Mononuclear cell (primary cell): ENCODE results near the gene GAS2L2. TPM values are rescaled to one million over a fixed set of nuclear protein-coding genes. Genes with fewer than 3 reads are reported as not detected.
"Not testable (repeated sequence)": the region's sequence is repeated elsewhere in the genome, so short reads cannot be mapped to it uniquely, and the experiment has no call there.

ENCODE experiments used
- H3K27me3 ChIP-seq: 2 replicates; pipeline ENCODE4 v1.6.0; 2011; ENCODE audit warnings: low read length, control low read depth; ENCODE audit not compliant: insufficient read depth
- H3K4me1 ChIP-seq: 2 replicates; pipeline ENCODE4 v1.5.1; 2011; ENCODE audit warnings: mild to moderate bottlenecking, low read length, control low read depth; ENCODE audit not compliant: insufficient read depth
- H3K4me3 ChIP-seq: 2 replicates; pipeline ENCODE4 v1.5.1; 2011; ENCODE audit warnings: mild to moderate bottlenecking, low read length, moderate library complexity
- H3K9me3 ChIP-seq: 2 replicates; pipeline ENCODE4 v1.5.1; 2011; ENCODE audit warnings: low read depth, mild to moderate bottlenecking, control low read depth, low read length
- total RNA-seq: library from RNA; depleted of rRNA; stranded (reverse); fragments of >200 nt; gene quantifications from one replicate; pipeline ENCODE4 v1.2.3, GENCODE V29; 2012

Gene GAS2L2
- total RNA-seq, 1 donor = under 0.01 TPM

GRCh38 chr17:35764123-35764991, 11.3 kb upstream of the GAS2L2 start:
- H3K4me3 ChIP-seq = peak overlapping the region; percentile 41
- no peaks in the 10 kb centered on the region for H3K27me3 ChIP-seq
- no peaks in the 10 kb centered on the region for H3K9me3 ChIP-seq
- H3K4me1 ChIP-seq = peaks cover 13% of the 10 kb centered on the region

GRCh38 chr17:35763767-35764122, 10.7 kb upstream of the GAS2L2 start:
- Histone ChIP-seq H3K4me3 (peak overlapping the region; percentile 41), H3K4me1 (peaks cover 13% of the 10 kb centered on the region), H3K27me3 (no peaks in the 10 kb centered on the region), H3K9me3 (no peaks in the 10 kb centered on the region)

DNA sequence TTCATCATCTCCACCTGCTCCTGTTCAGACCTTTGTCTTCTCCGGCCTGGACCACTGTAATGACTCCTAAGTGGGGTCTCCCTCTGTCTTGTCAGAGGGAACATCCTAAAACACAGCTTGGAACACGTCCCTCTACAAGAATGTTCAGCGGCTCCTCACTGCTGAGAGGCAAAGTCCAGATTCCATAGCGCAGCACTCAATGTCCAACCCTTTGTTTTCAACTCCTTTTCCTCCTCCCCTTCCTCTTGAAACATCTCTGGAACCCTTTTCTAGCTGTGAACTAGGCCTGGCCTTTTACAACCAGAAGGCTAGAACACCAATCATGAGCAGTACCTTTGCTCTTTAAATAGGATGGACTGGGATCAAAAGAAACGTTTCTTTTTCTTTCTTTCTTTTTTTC, 8.6 kb upstream of the GAS2L2 start:
- Histone ChIP-seq H3K27me3 (no peaks in the 10 kb centered on the region), H3K9me3 (no peaks in the 10 kb centered on the region), H3K4me1 (peaks cover 13% of the 10 kb centered on the region), H3K4me3 (no peak overlapping the region)

DNA sequence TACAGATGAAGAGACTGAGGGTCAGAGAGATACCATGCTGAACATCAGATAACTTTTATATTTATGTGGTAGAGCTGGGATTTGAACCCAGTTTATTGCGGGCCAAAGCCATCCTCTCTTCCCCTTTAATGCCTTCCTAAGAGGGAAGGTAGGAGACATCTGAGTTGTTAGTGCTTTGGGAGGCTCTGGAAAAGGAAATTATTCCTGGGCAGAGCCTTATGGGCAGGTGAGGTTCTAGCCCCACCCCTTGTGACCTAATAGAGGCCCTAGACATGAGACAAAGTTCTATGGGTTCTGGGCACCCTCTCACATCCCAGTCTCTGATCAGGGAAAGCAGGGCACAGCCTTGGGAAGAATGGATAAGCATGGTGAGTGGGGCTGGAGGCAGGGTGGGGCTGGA, 7.5 kb upstream of the GAS2L2 start, which contains the start of gene C17orf50:
TSS of gene C17orf50 (plus strand) at position 301 of the 400 bp plus-strand sequence. CDS start at position 356, 55 bp downstream.
- H3K4me3 ChIP-seq = no peak within 1 kb of the TSS
- no peaks in the 10 kb centered on the region for H3K27me3 ChIP-seq
- H3K9me3 ChIP-seq = no peaks in the 10 kb centered on the region
- peaks cover 13% of the 10 kb centered on the region for H3K4me1 ChIP-seq

DNA sequence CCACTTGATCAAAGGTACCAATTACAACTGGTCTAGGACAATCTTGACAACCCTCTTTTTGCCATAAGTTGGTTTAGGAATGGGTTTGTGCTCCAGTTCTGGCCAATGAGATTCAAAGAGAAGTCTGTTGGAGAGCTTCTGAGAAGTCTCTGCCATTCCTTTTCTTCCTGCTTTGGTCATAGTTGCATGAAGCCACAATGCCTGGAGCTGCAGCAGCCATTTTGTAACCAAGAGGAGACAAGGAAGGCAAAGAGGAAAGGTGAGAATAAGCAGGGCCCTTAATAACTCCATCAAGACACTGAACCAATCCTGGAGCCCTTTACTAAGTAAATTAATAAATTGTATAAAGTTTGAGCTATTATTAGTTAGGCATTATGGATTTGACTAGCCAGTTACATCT, 4.2 kb upstream of the GAS2L2 start:
- Histone ChIP-seq H3K27me3 (no peaks in the 10 kb centered on the region), H3K9me3 (no peaks in the 10 kb centered on the region), H3K4me1 (no peaks in the 10 kb centered on the region), H3K4me3 (no peak overlapping the region)

GRCh38 chr17:35752471-35752870, 568 bp downstream of the GAS2L2 start:
- no peak overlapping the region for H3K4me3 ChIP-seq
- no peaks in the 10 kb centered on the region for H3K4me1 ChIP-seq
- H3K27me3 ChIP-seq = peaks cover 20% of the 10 kb centered on the region
- H3K9me3 ChIP-seq = no peaks in the 10 kb centered on the region

DNA sequence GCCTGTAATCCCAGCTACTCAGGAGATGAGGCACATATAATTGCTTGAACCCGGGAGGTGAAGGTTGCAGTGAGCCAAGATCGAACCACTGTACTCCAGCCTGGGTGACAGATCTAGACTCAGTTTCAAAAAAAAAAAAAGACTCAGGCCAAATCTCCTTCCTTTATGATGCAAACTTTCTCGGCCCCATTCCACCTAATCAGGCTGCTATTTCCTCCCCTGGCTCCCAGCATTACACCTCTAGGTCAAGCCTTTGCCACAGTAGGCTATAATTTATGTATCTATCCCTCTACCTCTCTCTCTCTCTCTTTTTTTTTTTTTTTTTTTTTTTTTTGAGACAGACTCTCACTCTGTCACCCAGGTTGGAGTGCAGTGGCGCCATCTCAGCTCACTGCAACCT, 1.5 kb downstream of the GAS2L2 start:
- not testable (repeated sequence) for H3K4me3 ChIP-seq, H3K9me3 ChIP-seq, H3K4me1 ChIP-seq
- peaks cover 20% of the 10 kb centered on the region for H3K27me3 ChIP-seq

GRCh38 chr17:35750526-35751395, 2.3 kb downstream of the GAS2L2 start:
- Histone ChIP-seq H3K9me3 (no peaks in the 10 kb centered on the region), H3K4me1 (no peaks in the 10 kb centered on the region), H3K27me3 (peaks cover 20% of the 10 kb centered on the region), H3K4me3 (no peak overlapping the region)

DNA sequence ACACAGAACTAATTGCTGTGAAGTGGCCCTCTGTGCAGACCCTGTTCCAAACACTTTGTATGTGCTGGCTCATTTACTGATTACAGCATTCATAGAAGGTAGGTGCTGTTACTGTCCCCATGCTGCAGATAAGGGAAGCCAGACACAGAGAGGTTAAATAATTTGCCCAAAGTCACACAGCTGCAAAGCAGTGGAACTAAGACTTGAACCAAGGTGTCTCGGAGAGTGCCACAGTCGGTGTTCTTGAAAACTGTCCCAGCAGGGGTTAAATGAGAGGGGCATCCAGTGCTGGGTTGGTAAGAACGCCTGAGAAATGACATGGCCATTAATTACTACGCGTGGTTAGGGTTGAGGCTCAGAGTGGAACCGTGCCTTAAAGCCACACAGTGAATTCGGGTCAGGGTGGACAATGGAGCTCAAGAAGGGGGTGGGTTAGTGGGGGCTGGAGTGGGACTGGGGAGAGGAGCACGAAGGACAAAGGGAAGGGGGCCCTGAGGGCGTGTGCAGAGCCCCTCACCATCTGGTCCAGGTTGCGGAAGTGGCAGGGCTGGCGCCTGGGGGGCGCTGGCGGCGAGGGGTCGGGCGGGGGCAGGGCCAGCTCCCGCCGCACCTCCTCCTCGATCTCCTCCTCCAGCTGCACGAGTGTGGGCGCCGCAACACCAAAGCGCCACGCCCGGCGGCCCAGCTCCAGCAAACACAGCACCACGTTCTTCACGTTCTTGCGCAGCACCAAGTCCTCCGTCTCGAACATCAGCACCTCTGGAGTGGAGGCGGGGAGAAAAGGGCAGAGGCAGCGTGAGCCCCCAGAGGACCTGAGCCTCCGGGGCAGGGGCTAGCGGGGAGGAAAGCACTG, 3.3 kb downstream of the GAS2L2 start:
- Histone ChIP-seq H3K4me3 (no peak overlapping the region), H3K4me1 (no peaks in the 10 kb centered on the region), H3K9me3 (no peaks in the 10 kb centered on the region), H3K27me3 (peaks cover 20% of the 10 kb centered on the region)

DNA sequence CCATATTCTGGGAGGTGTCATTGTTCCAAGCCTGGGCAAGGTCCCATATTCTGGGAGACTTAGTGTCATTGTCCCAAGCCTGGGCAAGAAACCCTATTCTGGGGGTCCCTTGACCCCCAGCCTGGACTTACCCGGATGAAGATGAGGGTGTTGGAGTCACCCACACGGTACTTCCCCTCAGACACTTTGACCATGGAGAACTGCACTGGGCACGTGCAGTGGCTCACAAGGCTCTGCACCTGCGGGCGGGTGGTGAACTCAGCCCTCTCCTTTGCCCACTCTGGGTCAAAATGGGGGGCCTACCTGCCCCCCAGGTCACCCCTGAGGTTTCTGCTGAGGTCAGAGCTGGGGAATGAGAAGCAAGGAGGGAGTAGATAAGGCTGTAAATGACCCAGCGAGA, 4.1 kb downstream of the GAS2L2 start:
- H3K4me1 ChIP-seq = no peaks in the 10 kb centered on the region
- H3K27me3 ChIP-seq = peaks cover 20% of the 10 kb centered on the region
- H3K9me3 ChIP-seq = no peaks in the 10 kb centered on the region
- no peak overlapping the region for H3K4me3 ChIP-seq

- Histone ChIP-seq H3K9me3 (no peaks in the 10 kb centered on the region), H3K4me1 (no peaks in the 10 kb centered on the region), H3K27me3 (peaks cover 20% of the 10 kb centered on the region), H3K4me3 (no peak overlapping the region)
Observed at GRCh38 chr17:35748341-35748841, 4.6 kb downstream of the GAS2L2 start.

- Histone ChIP-seq H3K27me3 (peaks cover 21% of the 10 kb centered on the region), H3K9me3 (no peaks in the 10 kb centered on the region), H3K4me3 (no peak overlapping the region), H3K4me1 (no peaks in the 10 kb centered on the region)
Observed at GRCh38 chr17:35747540-35748017, 5.5 kb downstream of the GAS2L2 start.

GRCh38 chr17:35745749-35746320, 7.2 kb downstream of the GAS2L2 start:
- peaks cover 27% of the 10 kb centered on the region for H3K27me3 ChIP-seq
- H3K4me1 ChIP-seq = no peaks in the 10 kb centered on the region
- no peaks in the 10 kb centered on the region for H3K9me3 ChIP-seq
- no peak overlapping the region for H3K4me3 ChIP-seq

- no peak overlapping the region for H3K4me3 ChIP-seq
- no peaks in the 10 kb centered on the region for H3K4me1 ChIP-seq
- H3K27me3 ChIP-seq = peaks cover 27% of the 10 kb centered on the region
- H3K9me3 ChIP-seq = no peaks in the 10 kb centered on the region
Observed at GRCh38 chr17:35745246-35745645, 7.8 kb downstream of the GAS2L2 start.
